A673 (cell line): Measurements from ENCODE around the gene ARHGEF1. TPM values are rescaled to one million over a fixed set of nuclear protein-coding genes. Genes with fewer than 3 reads are reported as not detected.

ENCODE experiments used
- BruUV-seq: library from RNA; stranded (reverse); fragments of 400-500 nt; replicated peaks from 2 replicates; lab custom pipeline; 2021; lab: Mats Ljungman, UMichigan
- CTCF ChIA-PET: fragments of 300-600 bp; sonication (Branson Sonifier 250); formaldehyde crosslinking; loops from one replicate; lab custom pipeline; 2022; ENCODE audit warnings: antibody characterized with exemption; lab: Charles Lee
- POLR2A ChIA-PET: fragments of 300-600 bp; sonication (Branson Sonifier 250); formaldehyde crosslinking; loops from one replicate; lab custom pipeline; 2022; ENCODE audit warnings: antibody characterized with exemption; ENCODE audit not compliant: low non-redundant PET; lab: Charles Lee
- DNase-seq: peaks from one replicate; pipeline ENCODE4 v3.0.0-alpha.2; 2015; ENCODE audit warnings: low spot score
- H3K27ac ChIP-seq: fragments of 200-600 bp; sonication (generic); 2 replicates; pipeline ENCODE4 v1.5.1; 2016; ENCODE audit warnings: mixed run types, low read depth, mild to moderate bottlenecking, mixed read lengths, antibody characterized with exemption, low read length; ENCODE audit not compliant: poor library complexity, severe bottlenecking
- H3K27me3 ChIP-seq: fragments of 200-600 bp; sonication (generic); replicated peaks from 2 replicates; pipeline ENCODE4 v1.6.1; 2017; ENCODE audit warnings: mixed run types, low read depth, mild to moderate bottlenecking, mixed read lengths, antibody characterized with exemption, low read length; ENCODE audit not compliant: insufficient read depth, poor library complexity
- H3K36me3 ChIP-seq: fragments of 200-600 bp; sonication (generic); 2 replicates; pipeline ENCODE4 v1.6.1; 2016; ENCODE audit warnings: mixed run types, mild to moderate bottlenecking, mixed read lengths, antibody characterized with exemption, low read length; ENCODE audit not compliant: insufficient read depth, poor library complexity, severe bottlenecking
- H3K4me1 ChIP-seq: fragments of 200-600 bp; sonication (generic); 2 replicates; pipeline ENCODE4 v1.6.1; 2017; ENCODE audit warnings: mixed run types, mild to moderate bottlenecking, mixed read lengths, antibody characterized with exemption, low read length; ENCODE audit not compliant: insufficient read depth, poor library complexity, severe bottlenecking
- H3K4me3 ChIP-seq: fragments of 200-600 bp; sonication (generic); 2 replicates; pipeline ENCODE4 v1.5.1; 2016; ENCODE audit warnings: low read depth, mixed run types, mild to moderate bottlenecking, mixed read lengths, low read length; ENCODE audit not compliant: poor library complexity, severe bottlenecking
- H3K9me3 ChIP-seq: fragments of 200-600 bp; sonication (generic); 2 replicates; pipeline ENCODE4 v1.6.1; 2016; ENCODE audit warnings: mixed run types, low read depth, mild to moderate bottlenecking, mixed read lengths, antibody characterized with exemption, low read length; ENCODE audit not compliant: poor library complexity, severe bottlenecking
- EZH2 ChIP-seq: fragments of 200-600 bp; sonication (generic); IDR thresholded peaks from 2 replicates; pipeline ENCODE4 v1.6.1; 2017; ENCODE audit warnings: borderline replicate concordance, low read depth, mild to moderate bottlenecking, mixed read lengths, antibody characterized with exemption, low read length; ENCODE audit not compliant: poor library complexity, severe bottlenecking
- intact Hi-C: fragments of 100-400 bp; cut with micrococcal nuclease; formaldehyde crosslinking; loops from one replicate; pipeline ENCODE4 v1.10.0; 2022; ENCODE audit not compliant: unreplicated experiment
- total RNA-seq: library from RNA; stranded (reverse); gene quantifications from 2 replicates; pipeline ENCODE4 v1.2.3, GENCODE V29; 2021
- TF ChIP-seq, protein P1 (sequence below): fragments of 300-800, 200-600 bp; sonication (generic); conservative IDR thresholded peaks from 2 replicates; pipeline ENCODE4 v1.5.1; 2017; ENCODE audit warnings: low read depth, mild to moderate bottlenecking, antibody characterized with exemption, low read length, moderate library complexity, mixed read lengths

ARHGEF1 gene
- total RNA-seq, 1 experiment from 2014 or later = 164 TPM

DNA sequence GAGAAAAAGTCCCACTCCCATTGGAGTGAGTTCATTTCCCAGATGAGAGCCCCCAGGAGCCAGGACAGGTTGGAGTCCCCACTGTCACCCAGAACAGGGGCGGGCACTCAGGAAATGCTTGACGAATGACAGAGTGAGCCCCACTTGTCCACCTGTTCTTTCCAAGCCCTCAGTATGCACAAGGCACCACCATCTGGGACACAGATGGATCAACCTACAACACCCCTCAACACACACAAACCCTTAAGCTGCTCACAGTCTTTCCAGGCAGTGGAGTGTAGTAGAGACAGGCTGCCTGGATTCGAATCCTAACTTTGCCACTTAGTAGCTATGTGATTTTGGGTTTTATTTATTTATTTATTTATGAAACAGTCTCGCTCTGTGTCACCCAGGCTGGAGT lies 8.0 kb downstream of the ARHGEF1 start:
- Histone ChIP-seq H3K4me1 (peaks cover 22% of the 10 kb centered on the region), H3K9me3 (no peaks in the 10 kb centered on the region), H3K27me3 (no peaks in the 10 kb centered on the region), H3K36me3 (peaks cover 42% of the 10 kb centered on the region), H3K27ac (no peak overlapping the region), H3K4me3 (no peak overlapping the region)
- intact Hi-C loops = no loop called here
- ChIA-PET CTCF (no interaction called here), POLR2A (no interaction called here)
- no TSS peak for BruUV-seq
- DNase-seq = no peak
- no peak for TF ChIP-seq EZH2
- TF ChIP-seq, protein P1, sequence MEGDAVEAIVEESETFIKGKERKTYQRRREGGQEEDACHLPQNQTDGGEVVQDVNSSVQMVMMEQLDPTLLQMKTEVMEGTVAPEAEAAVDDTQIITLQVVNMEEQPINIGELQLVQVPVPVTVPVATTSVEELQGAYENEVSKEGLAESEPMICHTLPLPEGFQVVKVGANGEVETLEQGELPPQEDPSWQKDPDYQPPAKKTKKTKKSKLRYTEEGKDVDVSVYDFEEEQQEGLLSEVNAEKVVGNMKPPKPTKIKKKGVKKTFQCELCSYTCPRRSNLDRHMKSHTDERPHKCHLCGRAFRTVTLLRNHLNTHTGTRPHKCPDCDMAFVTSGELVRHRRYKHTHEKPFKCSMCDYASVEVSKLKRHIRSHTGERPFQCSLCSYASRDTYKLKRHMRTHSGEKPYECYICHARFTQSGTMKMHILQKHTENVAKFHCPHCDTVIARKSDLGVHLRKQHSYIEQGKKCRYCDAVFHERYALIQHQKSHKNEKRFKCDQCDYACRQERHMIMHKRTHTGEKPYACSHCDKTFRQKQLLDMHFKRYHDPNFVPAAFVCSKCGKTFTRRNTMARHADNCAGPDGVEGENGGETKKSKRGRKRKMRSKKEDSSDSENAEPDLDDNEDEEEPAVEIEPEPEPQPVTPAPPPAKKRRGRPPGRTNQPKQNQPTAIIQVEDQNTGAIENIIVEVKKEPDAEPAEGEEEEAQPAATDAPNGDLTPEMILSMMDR = no peak

DNA sequence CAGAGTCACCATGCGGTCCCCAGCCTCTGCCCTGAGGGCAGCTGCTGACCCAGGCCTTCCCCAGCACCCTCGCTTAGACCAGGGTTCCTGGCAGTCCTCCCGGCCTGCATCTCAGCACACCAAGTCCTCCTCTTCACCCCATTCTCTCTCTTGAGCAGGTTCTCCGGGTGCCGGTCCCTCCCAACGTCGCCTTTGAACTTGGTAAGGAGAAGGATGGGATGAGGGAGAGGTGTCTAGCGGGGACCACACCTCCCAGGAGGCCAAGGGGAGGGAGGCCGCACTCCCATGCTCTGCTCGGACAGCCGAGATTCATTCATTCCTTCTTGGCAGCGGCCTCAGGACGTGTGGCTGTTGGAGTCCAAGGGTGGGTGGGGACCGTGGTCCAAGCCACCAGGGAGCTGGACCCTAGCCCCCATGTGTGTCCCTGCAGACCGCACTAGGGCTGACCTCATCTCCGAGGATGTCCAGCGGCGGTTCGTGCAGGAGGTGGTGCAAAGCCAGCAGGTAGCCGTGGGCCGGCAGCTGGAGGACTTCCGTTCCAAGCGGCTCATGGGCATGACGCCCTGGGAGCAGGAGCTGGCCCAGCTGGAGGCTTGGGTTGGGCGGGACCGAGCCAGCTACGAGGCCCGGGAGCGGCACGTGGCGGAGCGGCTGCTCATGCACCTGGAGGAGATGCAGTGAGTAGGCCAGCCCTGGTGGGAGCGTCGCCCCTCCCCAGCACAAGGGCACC lies 9.4 kb downstream of the ARHGEF1 start:
- Histone ChIP-seq H3K27ac (no peak overlapping the region), H3K4me1 (peaks cover 8% of the 10 kb centered on the region), H3K4me3 (no peak overlapping the region), H3K27me3 (no peaks in the 10 kb centered on the region), H3K36me3 (peaks cover 43% of the 10 kb centered on the region), H3K9me3 (no peaks in the 10 kb centered on the region)
- no TSS peak for BruUV-seq
- no peak for DNase-seq
- CTCF ChIA-PET = interaction anchor here (0.5 kb wide), 2 partner anchors 8 to 61 kb away, joined by 4 to 5 read pairs; no protein-coding TSS in a partner anchor
- TF ChIP-seq, protein P1 = no peak
- no peak for TF ChIP-seq EZH2
- intact Hi-C loops = no loop called here
- POLR2A ChIA-PET = no interaction called here

DNA sequence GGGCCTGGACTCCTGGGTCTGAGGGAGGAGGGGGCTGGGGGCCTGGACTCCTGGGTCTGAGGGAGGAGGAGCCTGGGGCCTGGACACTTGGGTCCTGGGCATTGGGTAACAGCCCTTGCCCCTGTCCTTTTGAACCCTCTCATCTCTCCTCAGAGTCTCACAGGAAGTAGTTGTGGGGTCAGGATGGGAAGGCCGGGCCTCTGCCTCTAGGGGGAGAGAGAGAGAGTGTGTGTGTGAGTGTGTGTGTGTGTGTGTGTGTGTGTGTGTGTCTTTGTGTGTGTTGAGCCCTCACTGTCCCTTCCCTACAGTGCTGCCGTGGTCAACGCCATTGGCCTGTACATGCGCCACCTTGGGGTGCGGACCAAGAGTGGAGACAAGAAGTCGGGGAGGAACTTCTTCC lies 10.9 kb downstream of the ARHGEF1 start:
- ChIA-PET CTCF (no interaction called here), POLR2A (no interaction called here)
- no TSS peak for BruUV-seq
- no peak for DNase-seq
- Histone ChIP-seq H3K27me3 (no peaks in the 10 kb centered on the region), H3K4me1 (no peaks in the 10 kb centered on the region), H3K36me3 (peaks cover 56% of the 10 kb centered on the region), H3K4me3 (no peak overlapping the region), H3K9me3 (no peaks in the 10 kb centered on the region), H3K27ac (no peak overlapping the region)
- intact Hi-C loops = no loop called here
- TF ChIP-seq EZH2 = no peak
- TF ChIP-seq, protein P1 = no peak
